Measurements from ENCODE around the gene DAG1. TPM values are rescaled to one million over a fixed set of nuclear protein-coding genes. Genes with fewer than 3 reads are reported as not detected.

The DAG1 gene
- total RNA-seq, 2 experiments from 2014 or later, result 10.8 to 14.4 TPM

GRCh38 chr3:49518441-49518840, 48.4 kb downstream of the DAG1 start:
- intact Hi-C loops (cut with micrococcal nuclease), result no loop called here
- Mint-ChIP-seq H3K27ac (no peak overlapping the region), H3K36me3 (ENCODE audit: low read depth) (peaks cover 9% of the 10 kb centered on the region), H3K4me1 (ENCODE audit: low read depth) (peaks cover 5% of the 10 kb centered on the region), H3K27me3 (no peaks in the 10 kb centered on the region), H3K4me3 (no peak overlapping the region), H3K9me3 (no peaks in the 10 kb centered on the region)
- no peak for TF ChIP-seq CTCF (IDR thresholded peaks at IDR 0.05)
- no peak for DNase-seq
- ATAC-seq, result no peak
- ChIA-PET CTCF (interaction anchor here (1.9 kb wide), 1 partner anchor 21 kb away, joined by 6 read pairs; no protein-coding TSS in a partner anchor), POLR2A (no interaction called here)

GRCh38 chr3:49519296-49519695, 49.2 kb downstream of the DAG1 start:
- POLR2A ChIA-PET, result no interaction called here

GRCh38 chr3:49519916-49520385, 49.9 kb downstream of the DAG1 start:
- Mint-ChIP-seq H3K4me1 (ENCODE audit: low read depth) (peaks cover 5% of the 10 kb centered on the region), H3K4me3 (no peak overlapping the region), H3K27me3 (no peaks in the 10 kb centered on the region), H3K27ac (no peak overlapping the region), H3K36me3 (ENCODE audit: low read depth) (peaks cover 8% of the 10 kb centered on the region), H3K9me3 (no peaks in the 10 kb centered on the region)
- no peak for DNase-seq
- CTCF ChIA-PET, result interaction anchor here (0.7 to 2.5 kb wide), 6 partner anchors 10 to 153 kb away, joined by 3 to 10 read pairs (median 4); no protein-coding TSS in a partner anchor
- no peak for ATAC-seq
- no peak for TF ChIP-seq CTCF (IDR thresholded peaks at IDR 0.05)
- POLR2A ChIA-PET, result no interaction called here
- intact Hi-C loops (cut with micrococcal nuclease), result no loop called here

More at GRCh38 chr3:49519296-49519695, 49.2 kb downstream of the DAG1 start:
- ATAC-seq, result no peak
- CTCF ChIA-PET, result interaction anchor here (0.7 to 1.2 kb wide), 3 partner anchors 21 to 153 kb away, joined by 3 to 4 read pairs (median 3); no protein-coding TSS in a partner anchor
- DNase-seq, result no peak
- Mint-ChIP-seq H3K4me3 (no peak overlapping the region), H3K27me3 (no peaks in the 10 kb centered on the region), H3K4me1 (ENCODE audit: low read depth) (peaks cover 5% of the 10 kb centered on the region), H3K9me3 (no peaks in the 10 kb centered on the region), H3K36me3 (ENCODE audit: low read depth) (peaks cover 8% of the 10 kb centered on the region), H3K27ac (no peak overlapping the region)
- intact Hi-C loops (cut with micrococcal nuclease), result no loop called here
- TF ChIP-seq CTCF (IDR thresholded peaks at IDR 0.05), result no peak

- Mint-ChIP-seq H3K36me3 (ENCODE audit: low read depth) (peaks cover 2% of the 10 kb centered on the region), H3K4me3 (no peak overlapping the region), H3K27me3 (no peaks in the 10 kb centered on the region), H3K9me3 (no peaks in the 10 kb centered on the region), H3K4me1 (ENCODE audit: low read depth) (peaks cover 7% of the 10 kb centered on the region), H3K27ac (no peak overlapping the region)
- POLR2A ChIA-PET, result interaction anchor here (1.0 to 1.8 kb wide), 2 partner anchors 10 to 24 kb away, joined by 4 to 5 read pairs; no protein-coding TSS in a partner anchor
- DNase-seq (no peak), ATAC-seq (no peak)
- no peak for TF ChIP-seq CTCF (IDR thresholded peaks at IDR 0.05)
- CTCF ChIA-PET, result interaction anchor here (0.8 kb wide), 1 partner anchor 15 kb away, joined by 3 read pairs; no protein-coding TSS in a partner anchor
- intact Hi-C loops (cut with micrococcal nuclease), result no loop called here
Measured at GRCh38 chr3:49523756-49524747, 54.0 kb downstream of the DAG1 start.

Measured in activated CD8-positive, alpha-beta T cell treated with anti-CD3 and anti-CD28 coated beads for 36 hours (primary cell).